Measurements from ENCODE around the gene ADAMTS6. TPM values are rescaled to one million over a fixed set of nuclear protein-coding genes. Genes with fewer than 3 reads are reported as not detected.
A peak's percentile ranks its signal among the peaks of the same experiment; 100 is the strongest.

The ADAMTS6 gene
- total and polyA plus RNA-seq, 2 experiments from 2014 or later: 0.78 to 2.0 TPM

GRCh38 chr5:65262096-65262495 is 219.6 kb downstream of the ADAMTS6 start:
- TF ChIP-seq REST (IDR thresholded peaks at IDR 0.05; ENCODE audit: unreplicated experiment) (no peak), STAT1 (IDR thresholded peaks at IDR 0.05; ENCODE audit: unreplicated experiment) (no peak), ZNF462 (CRISPR knock-in tag; IDR thresholded peaks at IDR 0.05) (no peak), NANOG (IDR thresholded peaks at IDR 0.05; ENCODE audit: borderline replicate concordance) (no peak), EZH2phosphoT487 (IDR thresholded peaks at IDR 0.05; ENCODE audit: unreplicated experiment) (no peak), EZH2 (IDR thresholded peaks at IDR 0.05; ENCODE audit: low read depth, unreplicated experiment) (no peak)
- Mint-ChIP-seq H3K36me3 (ENCODE audit: low read depth) (no peaks in the 10 kb centered on the region; the same call in 2 of the 3 replicates), H3K4me3 (no peak overlapping the region), H3K27ac (peak overlapping the region; percentile 13; the same call in 1 of the 2 replicates), H3K9me3 (no peaks in the 10 kb centered on the region), H3K4me1 (peaks cover 48% of the 10 kb centered on the region), H3K27me3 (ENCODE audit: insufficient read depth, low read depth, poor library complexity) (no peaks in the 10 kb centered on the region)
- ATAC-seq: peak; percentile 20; the same call in 1 of the 3 replicates
- H3K9me2 ChIP-seq (ENCODE audit: insufficient read depth): no peaks in the 10 kb centered on the region
- H3F3A ChIP-seq (replicated peaks; ENCODE audit: low read depth): no peaks in the 10 kb centered on the region
- peaks cover 49% of the 10 kb centered on the region for H3K4me1 ChIP-seq (ENCODE audit: insufficient read depth)
- peak overlapping the region; percentile 40; the same call in 1 of the 2 replicates for H3K4me2 ChIP-seq
- H3K36me3 ChIP-seq (ENCODE audit: insufficient read depth): no peaks in the 10 kb centered on the region
- H3K27ac ChIP-seq (ENCODE audit: low read depth): no peak overlapping the region
- H3K27me3 ChIP-seq (ENCODE audit: insufficient read depth): no peaks in the 10 kb centered on the region
- no peak overlapping the region for H2AFZ ChIP-seq
- H3K79me2 ChIP-seq (replicated peaks; ENCODE audit: insufficient read depth): no peaks in the 10 kb centered on the region
- no peak overlapping the region for H3K4me3 ChIP-seq
- no peak for DNase-seq (ENCODE audit: low spot score)
- H4K20me1 ChIP-seq (replicated peaks; ENCODE audit: insufficient read depth): no peaks in the 10 kb centered on the region

Data from GM23338 (cell line).